ENCODE data around the gene ETS2.

Gene ETS2

GRCh38 chr21:38863843-38864363 lies 58.2 kb downstream of the ETS2 start:
- TF ChIP-seq CTCF (IDR thresholded peaks at IDR 0.05): no peak

GRCh38 chr21:38864964-38865363 lies 59.2 kb downstream of the ETS2 start:
- TF ChIP-seq CTCF (IDR thresholded peaks at IDR 0.05): no peak

GRCh38 chr21:38869196-38869595 lies 63.5 kb downstream of the ETS2 start:
- no peak for TF ChIP-seq CTCF (IDR thresholded peaks at IDR 0.05)

- TF ChIP-seq CTCF (IDR thresholded peaks at IDR 0.05): no peak
Measured at GRCh38 chr21:38869946-38870345, 64.2 kb downstream of the ETS2 start.

All from LNCAP (cell line).